Astrocyte of the cerebellum (primary cell): ENCODE data around the gene ASIC1.
A peak's percentile ranks its signal among the peaks of the same experiment; 100 is the strongest.

Experiments used
- DNase-seq: peaks from one replicate; pipeline ENCODE4 v3.0.0-alpha.2; 2011; ENCODE audit warnings: low read depth
- H3K4me3 ChIP-seq: 2 replicates; pipeline ENCODE4 v1.5.1; 2011; ENCODE audit warnings: mild to moderate bottlenecking, low read depth, low read length, moderate library complexity
- CTCF ChIP-seq: IDR thresholded peaks from 2 replicates; pipeline ENCODE4 v1.5.1; 2012; ENCODE audit warnings: low read length, low read depth, moderate library complexity, mild to moderate bottlenecking; ENCODE audit errors: missing control alignments
- in situ Hi-C: cut with HindIII; loops from 2 replicates; pipeline ENCODE4 v1.10.0; 2017; ENCODE audit warnings: low sequenced_read_pairs

ASIC1 gene

GRCh38 chr12:50043854-50044253 lies 13.5 kb upstream of the ASIC1 start:
- TF ChIP-seq CTCF: no peak
- H3K4me3 ChIP-seq: no peak overlapping the region
- DNase-seq: no peak
- in situ Hi-C loops: no loop called here

GRCh38 chr12:50047693-50048250 lies 9.6 kb upstream of the ASIC1 start:
- H3K4me3 ChIP-seq: no peak overlapping the region
- in situ Hi-C loops: no loop called here
- TF ChIP-seq CTCF: no peak
- DNase-seq: no peak

- no peak overlapping the region for H3K4me3 ChIP-seq
- TF ChIP-seq CTCF: no peak
- in situ Hi-C loops: no loop called here
- no peak for DNase-seq
Measured at GRCh38 chr12:50049254-50050118, 7.9 kb upstream of the ASIC1 start.

- in situ Hi-C loops: no loop called here
- no peak for TF ChIP-seq CTCF
- no peak for DNase-seq
- peak overlapping the region; percentile 12 for H3K4me3 ChIP-seq
Measured at GRCh38 chr12:50050119-50050385, 7.3 kb upstream of the ASIC1 start.

- no peak for TF ChIP-seq CTCF
- in situ Hi-C loops: no loop called here
Measured at GRCh38 chr12:50050410-50051098, 6.8 kb upstream of the ASIC1 start.

GRCh38 chr12:50051101-50051806 lies 6.1 kb upstream of the ASIC1 start:
- DNase-seq: no peak
- no peak for TF ChIP-seq CTCF
- in situ Hi-C loops: no loop called here
- H3K4me3 ChIP-seq: no peak overlapping the region

More at GRCh38 chr12:50050410-50051098, 6.8 kb upstream of the ASIC1 start:
- H3K4me3 ChIP-seq: peak overlapping the region; percentile 12
- no peak for DNase-seq
